ENCODE results near the gene HTT. TPM values are rescaled to one million over a fixed set of nuclear protein-coding genes. Genes with fewer than 3 reads are reported as not detected.

HTT gene
- total RNA-seq, 6 experiments from 2014 or later, result 38.1 to 52.0 (median 47.8) TPM

DNA sequence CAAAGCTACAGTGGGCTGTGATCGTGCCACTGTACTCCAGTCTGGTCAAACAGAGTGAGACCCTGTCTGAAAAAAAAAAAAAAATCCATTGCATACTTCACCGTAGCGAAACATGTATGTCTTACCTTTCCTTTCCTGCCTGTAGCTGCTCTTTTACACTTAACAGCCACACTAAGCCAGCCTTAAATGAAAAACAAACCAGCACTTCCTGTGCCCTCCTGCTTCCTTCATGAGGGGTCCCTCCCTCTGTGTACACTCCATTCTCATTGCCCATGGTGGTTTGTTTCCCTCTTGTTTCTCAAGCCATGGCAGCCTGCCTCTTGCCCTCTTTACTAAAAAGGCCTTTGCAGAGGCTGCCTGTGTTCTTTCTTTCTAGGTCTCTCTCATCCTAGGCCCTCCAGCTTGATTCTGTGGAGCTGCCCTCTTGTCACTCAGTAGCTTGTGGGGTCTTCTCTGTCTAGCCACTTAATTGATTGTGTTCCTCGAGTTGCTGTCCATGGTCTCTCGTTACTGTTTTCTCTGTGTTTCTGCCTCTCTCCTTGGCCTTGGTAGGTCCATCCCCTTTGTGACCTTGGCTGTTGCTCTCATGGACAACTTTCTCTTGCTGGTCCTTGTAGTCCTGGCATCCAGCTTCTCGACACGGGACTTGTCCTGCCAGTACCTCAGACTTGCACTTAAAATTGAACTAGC is 122.3 kb downstream of the HTT start:
- Mint-ChIP-seq H3K27me3 (ENCODE audit: insufficient read depth) (no peaks in the 10 kb centered on the region; the same call in 1 of the 2 replicates), H3K36me3 (ENCODE audit: low read depth) (peaks cover 3% of the 10 kb centered on the region), H3K4me3 (no peak overlapping the region), H3K9me3 (no peaks in the 10 kb centered on the region), H3K4me1 (ENCODE audit: low read depth) (peaks cover 10% of the 10 kb centered on the region), H3K27ac (peak overlapping the region; percentile 11; the same call in 1 of the 2 replicates)
- TF ChIP-seq, protein P1, sequence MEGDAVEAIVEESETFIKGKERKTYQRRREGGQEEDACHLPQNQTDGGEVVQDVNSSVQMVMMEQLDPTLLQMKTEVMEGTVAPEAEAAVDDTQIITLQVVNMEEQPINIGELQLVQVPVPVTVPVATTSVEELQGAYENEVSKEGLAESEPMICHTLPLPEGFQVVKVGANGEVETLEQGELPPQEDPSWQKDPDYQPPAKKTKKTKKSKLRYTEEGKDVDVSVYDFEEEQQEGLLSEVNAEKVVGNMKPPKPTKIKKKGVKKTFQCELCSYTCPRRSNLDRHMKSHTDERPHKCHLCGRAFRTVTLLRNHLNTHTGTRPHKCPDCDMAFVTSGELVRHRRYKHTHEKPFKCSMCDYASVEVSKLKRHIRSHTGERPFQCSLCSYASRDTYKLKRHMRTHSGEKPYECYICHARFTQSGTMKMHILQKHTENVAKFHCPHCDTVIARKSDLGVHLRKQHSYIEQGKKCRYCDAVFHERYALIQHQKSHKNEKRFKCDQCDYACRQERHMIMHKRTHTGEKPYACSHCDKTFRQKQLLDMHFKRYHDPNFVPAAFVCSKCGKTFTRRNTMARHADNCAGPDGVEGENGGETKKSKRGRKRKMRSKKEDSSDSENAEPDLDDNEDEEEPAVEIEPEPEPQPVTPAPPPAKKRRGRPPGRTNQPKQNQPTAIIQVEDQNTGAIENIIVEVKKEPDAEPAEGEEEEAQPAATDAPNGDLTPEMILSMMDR (IDR thresholded peaks at IDR 0.05), result no peak
- no peak for DNase-seq

DNA sequence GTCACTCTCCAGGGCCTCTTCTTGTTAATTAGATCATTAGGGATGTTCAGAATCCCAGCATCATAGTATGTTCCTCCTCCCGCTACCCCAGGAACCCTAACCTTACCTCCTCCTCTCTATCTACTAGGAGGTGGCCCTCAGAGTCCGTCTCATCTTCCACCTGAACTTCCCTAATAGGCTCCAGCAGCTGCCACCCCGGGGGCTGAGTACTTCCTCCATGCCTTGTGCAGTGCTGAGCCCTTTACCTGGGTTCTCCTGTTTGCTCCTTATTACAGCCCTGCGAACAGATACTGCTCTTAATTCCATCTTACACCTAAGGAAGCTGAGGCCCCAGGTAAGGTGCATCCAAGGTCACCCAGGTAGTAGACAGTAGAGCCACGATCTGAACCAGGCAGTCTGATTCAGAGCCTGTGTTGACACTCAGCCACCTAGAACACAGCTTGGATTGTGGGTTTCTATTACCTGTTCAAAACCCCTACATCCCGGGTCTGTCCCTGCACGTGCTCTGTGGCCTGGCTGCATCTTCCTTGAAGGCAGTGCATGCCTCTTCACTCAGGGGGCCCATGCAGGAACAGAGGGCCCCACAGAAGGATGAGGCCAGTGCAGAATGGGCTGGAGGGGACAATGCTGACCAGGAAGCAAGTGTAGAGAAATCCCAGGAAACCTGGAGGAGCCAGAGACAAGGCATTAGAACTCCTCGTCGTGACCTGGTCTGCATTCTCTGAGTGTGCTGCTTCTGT is 123.1 kb downstream of the HTT start:
- Mint-ChIP-seq H3K4me3 (no peak overlapping the region), H3K27me3 (ENCODE audit: insufficient read depth) (0 out of 2 replicates have a peak, but pooled peaks cover under 1% of the 10 kb centered on the region), H3K36me3 (ENCODE audit: low read depth) (peaks cover 6% of the 10 kb centered on the region), H3K27ac (no peak overlapping the region), H3K4me1 (ENCODE audit: low read depth) (peaks cover 7% of the 10 kb centered on the region), H3K9me3 (no peaks in the 10 kb centered on the region)
- TF ChIP-seq, protein P1 (IDR thresholded peaks at IDR 0.05), result no peak
- no peak for DNase-seq

DNA sequence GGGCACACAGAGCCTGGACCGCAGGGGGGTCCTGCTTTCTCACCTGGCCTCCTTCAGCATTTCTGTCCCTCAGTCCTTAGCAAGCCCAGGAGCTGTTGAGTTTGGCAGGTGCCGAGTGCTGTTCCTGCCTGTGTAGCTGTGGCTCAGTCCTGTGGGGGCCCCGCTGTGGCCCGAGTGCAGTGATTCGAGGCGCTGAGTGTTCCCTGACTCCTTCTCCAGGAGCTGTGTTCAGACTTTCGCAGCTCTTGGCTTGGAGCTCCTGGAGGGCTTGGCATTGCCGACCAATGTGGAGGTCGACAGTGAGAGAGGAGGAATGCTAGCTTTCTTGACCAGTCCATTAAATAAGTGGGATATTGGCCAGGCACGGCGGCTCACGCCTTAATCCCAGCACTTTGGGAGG is 124.4 kb downstream of the HTT start:
- H3K27ac Mint-ChIP-seq, result no peak overlapping the region
- no peaks in the 10 kb centered on the region for H3K9me3 Mint-ChIP-seq
- TF ChIP-seq, protein P1 (IDR thresholded peaks at IDR 0.05), result no peak
- H3K4me3 Mint-ChIP-seq, result no peak overlapping the region
- H3K36me3 Mint-ChIP-seq (ENCODE audit: low read depth), result peaks cover 6% of the 10 kb centered on the region
- H3K4me1 Mint-ChIP-seq (ENCODE audit: low read depth), result peaks cover 16% of the 10 kb centered on the region
- no peak for DNase-seq
- H3K27me3 Mint-ChIP-seq (ENCODE audit: insufficient read depth), result peaks cover 5% of the 10 kb centered on the region; the same call in 1 of the 2 replicates

DNA sequence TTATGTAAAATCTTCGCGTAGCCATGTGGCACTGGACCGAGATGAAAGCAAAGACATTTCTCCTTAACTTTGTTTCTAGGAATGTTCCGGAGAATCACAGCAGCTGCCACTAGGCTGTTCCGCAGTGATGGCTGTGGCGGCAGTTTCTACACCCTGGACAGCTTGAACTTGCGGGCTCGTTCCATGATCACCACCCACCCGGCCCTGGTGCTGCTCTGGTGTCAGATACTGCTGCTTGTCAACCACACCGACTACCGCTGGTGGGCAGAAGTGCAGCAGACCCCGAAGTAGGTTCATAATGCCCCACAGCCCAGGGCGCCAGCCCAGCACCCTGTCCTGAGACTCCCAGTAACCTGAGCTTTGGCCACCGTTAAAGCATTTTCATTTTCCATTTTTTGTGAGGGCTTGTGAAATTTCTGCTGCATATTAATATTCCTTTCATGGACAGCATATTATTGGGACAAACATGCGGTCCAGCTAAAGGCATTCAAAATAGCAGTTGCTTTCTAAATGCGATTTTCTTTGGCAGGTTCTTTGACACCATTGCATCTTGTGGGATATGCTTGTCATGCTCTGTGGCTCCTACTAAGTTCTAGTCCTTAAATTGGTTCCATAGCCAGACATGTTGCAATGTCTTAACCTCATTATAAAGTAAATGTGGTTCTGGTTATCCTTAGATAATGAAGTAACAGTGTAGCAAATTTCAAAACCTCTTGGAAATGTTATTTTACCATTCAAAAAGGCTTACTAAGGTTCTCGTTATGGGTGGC is 125.4 kb downstream of the HTT start:
- no peak for DNase-seq
- Mint-ChIP-seq H3K36me3 (ENCODE audit: low read depth) (peaks cover 6% of the 10 kb centered on the region), H3K27ac (no peak overlapping the region), H3K27me3 (ENCODE audit: insufficient read depth) (peaks cover 5% of the 10 kb centered on the region; the same call in 1 of the 2 replicates), H3K4me1 (ENCODE audit: low read depth) (peaks cover 25% of the 10 kb centered on the region), H3K9me3 (no peaks in the 10 kb centered on the region), H3K4me3 (no peak overlapping the region)
- TF ChIP-seq, protein P1 (IDR thresholded peaks at IDR 0.05), result no peak

DNA sequence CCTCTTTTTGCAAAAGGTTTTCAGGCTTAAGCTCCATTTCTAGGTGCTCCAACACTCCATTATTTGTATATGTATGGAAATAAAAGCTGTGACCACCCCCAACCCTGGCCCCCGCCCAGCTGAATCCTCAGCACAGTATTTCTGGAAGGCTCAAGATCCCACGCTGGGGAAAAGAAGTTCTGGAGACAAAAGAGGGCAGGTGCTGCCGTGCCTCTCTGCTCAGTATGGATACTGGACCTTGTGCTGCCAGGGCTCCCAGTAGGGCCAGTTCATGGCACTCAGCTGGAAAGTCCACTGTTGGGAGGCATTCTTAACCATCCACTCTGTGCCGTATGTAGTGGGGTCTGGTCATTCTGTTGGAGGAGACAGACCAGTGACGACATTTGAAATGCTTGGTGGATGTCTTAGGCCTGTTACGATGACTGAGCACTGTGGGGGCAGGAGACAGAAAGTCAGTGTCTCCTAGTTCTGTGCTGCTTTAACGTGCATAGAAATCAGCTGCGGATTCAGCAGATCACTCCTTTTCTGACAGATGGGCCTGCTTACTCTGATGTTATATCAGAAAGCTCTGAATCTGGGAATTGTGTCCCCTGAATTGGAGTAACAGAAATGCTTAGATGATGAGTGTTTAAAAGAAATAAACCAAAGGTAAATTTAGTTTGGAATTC is 126.1 kb downstream of the HTT start:
- Mint-ChIP-seq H3K27ac (no peak overlapping the region), H3K4me3 (no peak overlapping the region), H3K9me3 (no peaks in the 10 kb centered on the region), H3K27me3 (ENCODE audit: insufficient read depth) (peaks cover 5% of the 10 kb centered on the region; the same call in 1 of the 2 replicates), H3K4me1 (ENCODE audit: low read depth) (peaks cover 25% of the 10 kb centered on the region), H3K36me3 (ENCODE audit: low read depth) (peaks cover 6% of the 10 kb centered on the region)
- DNase-seq, result no peak
- TF ChIP-seq, protein P1 (IDR thresholded peaks at IDR 0.05), result no peak
